ENCODE measurements around the gene COPS4.

COPS4 gene

DNA sequence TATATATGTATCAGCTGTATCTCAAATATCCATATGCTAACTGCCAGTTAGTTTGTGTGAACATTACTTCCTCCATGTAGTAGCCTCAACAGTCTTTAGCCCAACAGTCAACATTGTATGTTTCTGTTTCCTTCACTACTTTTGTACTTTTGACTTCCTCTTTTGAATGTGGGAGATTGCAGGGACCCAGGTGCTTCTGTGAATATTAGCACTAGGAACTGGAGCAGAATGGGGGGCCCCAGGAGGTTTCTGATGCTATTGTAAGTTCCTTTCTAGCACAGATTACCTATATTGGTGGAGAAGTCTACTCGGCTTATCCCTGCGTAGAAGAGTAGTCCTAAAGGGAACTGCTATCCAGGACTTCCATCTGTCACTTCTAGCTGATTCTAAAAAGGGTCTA, 77.2 kb downstream of the COPS4 start:
- DNase-seq (ENCODE audit: low read depth): no peak
- in situ Hi-C loops (cut with HindIII; ENCODE audit: low sequenced_read_pairs): no loop called here
- TF ChIP-seq, protein P1, sequence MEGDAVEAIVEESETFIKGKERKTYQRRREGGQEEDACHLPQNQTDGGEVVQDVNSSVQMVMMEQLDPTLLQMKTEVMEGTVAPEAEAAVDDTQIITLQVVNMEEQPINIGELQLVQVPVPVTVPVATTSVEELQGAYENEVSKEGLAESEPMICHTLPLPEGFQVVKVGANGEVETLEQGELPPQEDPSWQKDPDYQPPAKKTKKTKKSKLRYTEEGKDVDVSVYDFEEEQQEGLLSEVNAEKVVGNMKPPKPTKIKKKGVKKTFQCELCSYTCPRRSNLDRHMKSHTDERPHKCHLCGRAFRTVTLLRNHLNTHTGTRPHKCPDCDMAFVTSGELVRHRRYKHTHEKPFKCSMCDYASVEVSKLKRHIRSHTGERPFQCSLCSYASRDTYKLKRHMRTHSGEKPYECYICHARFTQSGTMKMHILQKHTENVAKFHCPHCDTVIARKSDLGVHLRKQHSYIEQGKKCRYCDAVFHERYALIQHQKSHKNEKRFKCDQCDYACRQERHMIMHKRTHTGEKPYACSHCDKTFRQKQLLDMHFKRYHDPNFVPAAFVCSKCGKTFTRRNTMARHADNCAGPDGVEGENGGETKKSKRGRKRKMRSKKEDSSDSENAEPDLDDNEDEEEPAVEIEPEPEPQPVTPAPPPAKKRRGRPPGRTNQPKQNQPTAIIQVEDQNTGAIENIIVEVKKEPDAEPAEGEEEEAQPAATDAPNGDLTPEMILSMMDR (IDR thresholded peaks at IDR 0.05; ENCODE audit: low read depth, low read length, missing control alignments): no peak
- no peak overlapping the region for H3K4me3 ChIP-seq (ENCODE audit: low read depth, low read length)

DNA sequence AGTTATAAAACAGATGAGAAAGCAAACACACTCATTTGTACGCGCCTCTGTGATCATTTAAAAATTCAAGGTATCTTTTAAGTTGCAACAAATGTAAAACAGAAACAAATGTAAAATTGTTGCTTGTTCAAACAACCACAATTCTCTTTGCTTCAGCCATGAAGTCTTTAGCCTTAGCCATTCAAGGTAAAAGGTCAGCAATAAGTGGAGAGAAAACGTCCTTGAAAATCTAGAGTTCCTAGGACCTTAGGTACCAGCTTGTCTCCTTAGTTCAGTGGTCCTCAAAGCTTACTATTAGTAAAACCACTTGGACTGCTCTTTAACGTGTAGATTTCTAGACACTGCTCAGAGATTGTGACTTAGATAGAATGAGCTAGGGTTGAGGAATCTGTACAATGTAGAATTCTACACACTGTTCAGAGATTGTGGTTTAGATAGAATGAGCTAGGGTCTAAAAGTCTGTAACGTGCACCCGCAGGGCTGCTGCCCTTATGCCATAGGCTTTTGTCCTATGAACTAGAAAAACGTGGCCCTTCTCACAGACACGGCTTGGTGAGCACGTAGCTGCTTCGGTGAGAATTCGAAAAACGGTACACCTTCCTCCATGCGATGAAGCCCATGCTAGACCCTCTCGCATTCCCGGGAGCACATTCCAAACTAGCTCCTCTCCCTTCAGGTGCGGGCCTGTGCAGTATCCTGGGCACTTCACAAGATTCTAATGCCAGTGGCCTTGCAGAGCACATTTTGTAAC, 77.9 kb downstream of the COPS4 start:
- TF ChIP-seq, protein P1 (IDR thresholded peaks at IDR 0.05; ENCODE audit: low read depth, low read length, missing control alignments): no peak
- DNase-seq (ENCODE audit: low read depth): no peak

DNA sequence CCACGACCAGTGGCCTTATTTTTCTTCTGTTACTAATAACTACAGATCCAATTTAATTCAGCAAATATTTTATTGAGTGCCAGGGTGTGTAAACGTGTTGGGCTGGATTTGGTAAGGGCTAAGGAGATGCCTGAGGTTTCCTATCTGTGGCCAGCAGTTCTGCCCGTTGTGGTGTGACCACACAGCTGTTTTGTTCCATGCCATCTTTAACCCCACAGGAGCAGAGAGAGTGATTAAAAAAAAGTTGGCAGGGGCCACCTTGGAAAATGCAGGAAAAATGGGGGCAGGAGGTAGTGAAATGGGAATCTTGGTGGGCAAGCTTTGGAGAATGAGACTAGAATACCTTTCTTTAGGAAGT, 78.4 kb downstream of the COPS4 start:
- TF ChIP-seq, protein P1 (IDR thresholded peaks at IDR 0.05; ENCODE audit: low read depth, low read length, missing control alignments): no peak
- DNase-seq (ENCODE audit: low read depth): no peak
- in situ Hi-C loops (cut with HindIII; ENCODE audit: low sequenced_read_pairs): no loop called here
- no peak overlapping the region for H3K4me3 ChIP-seq (ENCODE audit: low read depth, low read length)

More for the DNA sequence above, 77.9 kb downstream of the COPS4 start:
- H3K4me3 ChIP-seq (ENCODE audit: low read depth, low read length): no peak overlapping the region
- in situ Hi-C loops (cut with HindIII; ENCODE audit: low sequenced_read_pairs): no loop called here

DNA sequence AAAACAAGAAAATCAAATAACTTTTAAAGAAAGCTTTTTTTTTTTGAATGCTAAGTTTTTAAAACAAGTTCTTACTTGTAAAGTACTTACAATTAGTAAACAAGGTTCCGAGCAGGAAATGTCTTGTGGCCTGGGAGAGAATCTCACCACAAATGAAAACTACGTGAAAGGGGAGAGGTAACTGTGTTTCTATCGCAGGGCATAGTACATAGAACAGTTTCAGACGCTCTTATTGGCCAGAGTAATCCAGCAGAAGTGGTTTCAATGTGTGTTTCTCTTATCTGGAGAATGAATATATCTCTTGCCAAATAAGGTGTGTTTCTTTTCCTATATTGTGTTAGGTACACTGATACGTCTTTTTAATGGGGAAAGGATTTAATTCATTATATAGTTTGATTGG, 79.6 kb downstream of the COPS4 start, which contains the start of gene PLAC8:
Gene PLAC8, minus strand, starts transcription at position 154 of the 400 bp plus-strand sequence. CDS start 6,808 bp downstream, outside the sequence.
- no peak within 1 kb of the TSS for H3K4me3 ChIP-seq (ENCODE audit: low read depth, low read length)
- no peak for DNase-seq (ENCODE audit: low read depth)
- TF ChIP-seq, protein P1 (IDR thresholded peaks at IDR 0.05; ENCODE audit: low read depth, low read length, missing control alignments): no peak
- in situ Hi-C loops (cut with HindIII; ENCODE audit: low sequenced_read_pairs): no loop called here

DNA sequence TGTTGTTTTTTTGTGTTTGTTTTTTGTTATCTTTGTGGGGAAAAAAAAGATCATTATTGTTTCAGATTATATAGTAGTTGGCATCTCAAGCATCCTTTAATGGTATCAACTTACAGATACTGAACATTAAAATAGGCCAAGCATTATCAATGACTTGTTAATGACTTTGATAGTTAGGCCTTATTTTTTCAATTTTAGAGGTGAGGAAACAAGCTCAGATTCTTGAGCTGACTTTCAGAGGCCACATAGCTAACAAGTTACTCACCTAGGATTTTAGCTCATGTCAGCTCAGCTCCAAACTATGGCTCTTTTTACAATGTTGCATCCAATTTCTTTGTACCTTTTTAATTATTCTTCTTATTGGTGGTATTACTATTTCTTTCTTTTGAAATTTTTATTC, 80.0 kb downstream of the COPS4 start:
- TF ChIP-seq, protein P1 (IDR thresholded peaks at IDR 0.05; ENCODE audit: low read depth, low read length, missing control alignments): no peak
- H3K4me3 ChIP-seq (ENCODE audit: low read depth, low read length): no peak overlapping the region
- DNase-seq (ENCODE audit: low read depth): no peak
- in situ Hi-C loops (cut with HindIII; ENCODE audit: low sequenced_read_pairs): no loop called here

DNA sequence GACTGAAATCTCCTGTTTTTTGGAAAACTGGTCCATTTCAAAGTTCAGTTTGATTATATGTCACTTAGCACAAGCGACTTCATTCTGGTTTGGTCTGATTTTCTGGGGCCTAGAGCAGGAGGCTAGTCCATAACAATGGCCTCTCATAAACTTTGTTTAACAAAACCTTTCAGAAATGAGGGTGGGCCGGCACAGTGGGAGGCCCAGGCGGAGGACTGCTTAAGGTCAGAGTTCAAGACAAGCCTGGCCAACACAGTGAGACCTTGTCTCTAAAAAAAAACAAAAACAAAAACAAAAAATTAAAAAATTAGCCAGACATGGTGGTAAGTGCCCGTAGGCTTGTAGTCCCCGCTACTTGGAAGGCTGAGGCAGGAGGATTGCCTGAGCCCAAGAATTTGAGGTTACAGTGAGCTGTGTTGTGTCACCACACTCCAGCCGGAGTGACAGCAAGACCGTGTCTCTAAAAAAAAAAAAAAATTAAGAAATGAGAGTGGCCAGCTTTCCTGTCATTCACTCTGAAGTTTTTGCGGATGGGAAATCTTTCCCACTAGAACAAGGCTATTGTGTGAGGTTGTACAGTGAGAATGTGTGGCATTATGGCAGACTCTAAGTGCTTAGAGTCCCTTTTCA, 80.8 kb downstream of the COPS4 start:
- TF ChIP-seq, protein P1 (IDR thresholded peaks at IDR 0.05; ENCODE audit: low read depth, low read length, missing control alignments): no peak
- DNase-seq (ENCODE audit: low read depth): no peak
- H3K4me3 ChIP-seq (ENCODE audit: low read depth, low read length): no peak overlapping the region
- in situ Hi-C loops (cut with HindIII; ENCODE audit: low sequenced_read_pairs): no loop called here
